ENCODE measurements around the gene OGFOD2.

OGFOD2 gene

GRCh38 chr12:122944605-122945592 is 30.1 kb upstream of the OGFOD2 start:
- DNase-seq (ENCODE audit: low read depth), result peak; percentile 49
- TF ChIP-seq, protein P1, sequence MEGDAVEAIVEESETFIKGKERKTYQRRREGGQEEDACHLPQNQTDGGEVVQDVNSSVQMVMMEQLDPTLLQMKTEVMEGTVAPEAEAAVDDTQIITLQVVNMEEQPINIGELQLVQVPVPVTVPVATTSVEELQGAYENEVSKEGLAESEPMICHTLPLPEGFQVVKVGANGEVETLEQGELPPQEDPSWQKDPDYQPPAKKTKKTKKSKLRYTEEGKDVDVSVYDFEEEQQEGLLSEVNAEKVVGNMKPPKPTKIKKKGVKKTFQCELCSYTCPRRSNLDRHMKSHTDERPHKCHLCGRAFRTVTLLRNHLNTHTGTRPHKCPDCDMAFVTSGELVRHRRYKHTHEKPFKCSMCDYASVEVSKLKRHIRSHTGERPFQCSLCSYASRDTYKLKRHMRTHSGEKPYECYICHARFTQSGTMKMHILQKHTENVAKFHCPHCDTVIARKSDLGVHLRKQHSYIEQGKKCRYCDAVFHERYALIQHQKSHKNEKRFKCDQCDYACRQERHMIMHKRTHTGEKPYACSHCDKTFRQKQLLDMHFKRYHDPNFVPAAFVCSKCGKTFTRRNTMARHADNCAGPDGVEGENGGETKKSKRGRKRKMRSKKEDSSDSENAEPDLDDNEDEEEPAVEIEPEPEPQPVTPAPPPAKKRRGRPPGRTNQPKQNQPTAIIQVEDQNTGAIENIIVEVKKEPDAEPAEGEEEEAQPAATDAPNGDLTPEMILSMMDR (conservative IDR thresholded peaks at IDR 0.05; ENCODE audit: control insufficient read depth, insufficient read depth, low read depth, low read length), result no peak
- H3K4me3 ChIP-seq (ENCODE audit: control insufficient read depth, low read depth, low read length), result no peak overlapping the region

DNA sequence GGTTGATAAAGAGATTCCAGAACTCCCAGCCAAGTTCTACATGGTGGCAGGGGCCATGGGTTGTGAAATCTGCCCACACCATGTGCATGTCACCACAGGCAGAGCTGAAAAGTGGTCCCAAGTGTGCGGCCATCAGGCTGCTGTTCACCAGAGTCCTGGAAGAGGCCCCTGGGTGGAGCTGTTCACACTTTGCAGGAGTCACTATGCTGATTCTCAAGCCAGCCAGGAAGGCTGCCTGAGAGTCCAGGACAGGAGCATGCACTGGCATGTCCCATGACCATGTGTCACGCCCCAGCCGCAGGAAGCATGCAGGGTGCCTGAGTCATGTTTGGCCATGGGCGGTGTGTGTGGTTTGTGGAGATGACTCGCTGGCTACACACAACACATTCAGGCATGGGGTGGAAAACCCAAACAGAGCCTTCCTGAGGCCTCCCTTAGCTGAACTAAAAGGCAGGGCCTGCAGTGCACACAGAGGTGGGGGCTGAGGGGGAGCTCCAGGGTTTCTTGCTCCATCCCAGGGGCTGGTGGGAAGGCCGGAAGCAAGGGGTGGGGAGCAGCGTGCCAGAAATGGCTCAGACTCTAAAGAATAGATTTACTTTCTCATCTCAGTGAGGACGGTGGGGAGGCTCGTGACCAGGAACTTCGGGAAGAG is 28.2 kb upstream of the OGFOD2 start:
- H3K4me3 ChIP-seq (ENCODE audit: control insufficient read depth, low read depth, low read length), result no peak overlapping the region
- DNase-seq (ENCODE audit: low read depth), result peak; percentile 100

DNA sequence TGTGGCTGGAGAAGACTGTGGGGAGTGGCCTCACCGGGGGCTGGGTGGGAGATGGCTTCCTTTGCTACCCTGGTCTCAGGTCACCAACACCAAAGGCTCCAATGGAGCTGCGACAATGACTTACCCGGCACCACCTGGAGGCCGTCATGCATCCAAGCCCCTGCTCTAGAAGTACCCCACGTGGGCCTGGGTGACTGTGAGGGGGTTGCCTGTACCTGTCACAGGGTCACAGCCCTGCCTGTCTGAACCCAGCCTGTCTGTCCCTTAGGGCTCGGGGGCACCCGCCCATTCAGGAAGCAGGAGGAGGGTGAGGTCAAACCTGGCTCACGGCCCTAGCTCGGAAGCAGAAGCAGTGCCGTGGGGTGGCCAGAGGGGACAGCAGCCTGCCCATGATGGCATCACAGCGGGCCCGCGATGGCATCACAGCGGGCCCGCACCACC is 27.7 kb upstream of the OGFOD2 start:
- no peak for DNase-seq (ENCODE audit: low read depth)
- TF ChIP-seq, protein P1 (conservative IDR thresholded peaks at IDR 0.05; ENCODE audit: control insufficient read depth, insufficient read depth, low read depth, low read length), result no peak
- no peak overlapping the region for H3K4me3 ChIP-seq (ENCODE audit: control insufficient read depth, low read depth, low read length)

More for the DNA sequence above, 28.2 kb upstream of the OGFOD2 start:
- TF ChIP-seq, protein P1 (conservative IDR thresholded peaks at IDR 0.05; ENCODE audit: control insufficient read depth, insufficient read depth, low read depth, low read length), result peak; percentile 48

GRCh38 chr12:122948605-122949004 is 26.4 kb upstream of the OGFOD2 start:
- H3K4me3 ChIP-seq (ENCODE audit: control insufficient read depth, low read depth, low read length), result no peak overlapping the region
- DNase-seq (ENCODE audit: low read depth), result no peak
- TF ChIP-seq, protein P1 (conservative IDR thresholded peaks at IDR 0.05; ENCODE audit: control insufficient read depth, insufficient read depth, low read depth, low read length), result no peak

- no peak for DNase-seq (ENCODE audit: low read depth)
- TF ChIP-seq, protein P1 (conservative IDR thresholded peaks at IDR 0.05; ENCODE audit: control insufficient read depth, insufficient read depth, low read depth, low read length), result no peak
- no peak overlapping the region for H3K4me3 ChIP-seq (ENCODE audit: control insufficient read depth, low read depth, low read length)
These were observed 25.6 kb upstream of the OGFOD2 start for GRCh38 chr12:122949405-122949804.

- DNase-seq (ENCODE audit: low read depth), result no peak
- H3K4me3 ChIP-seq (ENCODE audit: control insufficient read depth, low read depth, low read length), result no peak overlapping the region
- TF ChIP-seq, protein P1 (conservative IDR thresholded peaks at IDR 0.05; ENCODE audit: control insufficient read depth, insufficient read depth, low read depth, low read length), result no peak
These were observed 25.0 kb upstream of the OGFOD2 start for GRCh38 chr12:122949816-122950675.

Measured in fibroblast of mammary gland (primary cell).